Liver (tissue), 3 donors: Measurements from ENCODE around the gene CA9.

Experiments
- JUND ChIP-seq, 2 donors: IDR thresholded peaks; 2 replicates each; pipeline ENCODE4 v1.6.1; 2016; ENCODE audit warnings: antibody characterized with exemption in 2 of 2
- NR2F2 ChIP-seq: IDR thresholded peaks from 2 replicates; pipeline ENCODE4 v1.6.1; 2016; ENCODE audit warnings: antibody characterized with exemption
- RAD21 ChIP-seq, 2 donors: IDR thresholded peaks; 2 replicates each; pipeline ENCODE4 v1.6.1; 2016; ENCODE audit warnings: antibody characterized with exemption in 2 of 2, mild to moderate bottlenecking in 2 of 2
- RXRA ChIP-seq, 2 donors: IDR thresholded peaks; 2 replicates each; pipeline ENCODE4 v1.6.1; 2017 to 2018; ENCODE audit warnings: antibody characterized with exemption in 2 of 2, mild to moderate bottlenecking in 1 of 2
- TAF1 ChIP-seq: conservative IDR thresholded peaks from 2 replicates; pipeline ENCODE4 v1.6.1; 2016; ENCODE audit warnings: antibody characterized with exemption, mild to moderate bottlenecking
- TF ChIP-seq, protein P1 (sequence below): fragments of 150-350 bp; IDR thresholded peaks from 2 replicates; pipeline ENCODE4 v1.5.1; 2017; ENCODE audit warnings: improper control_type of control experiment, low read depth, low read length; ENCODE audit not compliant: missing input control
- TF ChIP-seq, protein P2 (sequence below): IDR thresholded peaks from 2 replicates; pipeline ENCODE4 v1.6.1; 2016; ENCODE audit warnings: antibody characterized with exemption
- TF ChIP-seq, protein P3 (sequence below): IDR thresholded peaks from 2 replicates; pipeline ENCODE4 v1.6.1; 2016; ENCODE audit warnings: antibody characterized with exemption, mild to moderate bottlenecking
- TF ChIP-seq, protein P4 (sequence below): IDR thresholded peaks from 2 replicates; pipeline ENCODE4 v1.6.1; 2016; ENCODE audit warnings: antibody characterized with exemption
- donor health status: healthy.
- donor health status: healthy.

DNA sequence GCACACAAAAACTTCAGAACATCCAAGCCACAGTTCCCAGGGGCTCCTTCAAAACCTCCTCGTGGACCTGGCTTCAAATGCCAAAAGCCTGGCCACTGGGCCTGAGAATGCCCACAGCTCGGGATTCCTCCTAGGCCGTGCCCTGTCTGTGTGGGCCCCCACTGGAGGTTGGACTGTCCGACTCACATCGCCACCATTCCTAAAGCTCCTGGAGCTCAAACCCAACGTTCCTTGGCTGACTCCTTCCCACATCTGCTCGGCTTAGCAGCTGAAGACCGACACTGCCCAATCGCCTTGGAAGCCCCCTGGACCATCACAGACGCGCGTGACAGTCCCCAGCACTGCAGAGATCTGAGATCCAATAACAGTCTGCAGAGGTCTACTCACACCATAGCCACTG is 30.7 kb upstream of the CA9 start:
- TF ChIP-seq, protein P1, sequence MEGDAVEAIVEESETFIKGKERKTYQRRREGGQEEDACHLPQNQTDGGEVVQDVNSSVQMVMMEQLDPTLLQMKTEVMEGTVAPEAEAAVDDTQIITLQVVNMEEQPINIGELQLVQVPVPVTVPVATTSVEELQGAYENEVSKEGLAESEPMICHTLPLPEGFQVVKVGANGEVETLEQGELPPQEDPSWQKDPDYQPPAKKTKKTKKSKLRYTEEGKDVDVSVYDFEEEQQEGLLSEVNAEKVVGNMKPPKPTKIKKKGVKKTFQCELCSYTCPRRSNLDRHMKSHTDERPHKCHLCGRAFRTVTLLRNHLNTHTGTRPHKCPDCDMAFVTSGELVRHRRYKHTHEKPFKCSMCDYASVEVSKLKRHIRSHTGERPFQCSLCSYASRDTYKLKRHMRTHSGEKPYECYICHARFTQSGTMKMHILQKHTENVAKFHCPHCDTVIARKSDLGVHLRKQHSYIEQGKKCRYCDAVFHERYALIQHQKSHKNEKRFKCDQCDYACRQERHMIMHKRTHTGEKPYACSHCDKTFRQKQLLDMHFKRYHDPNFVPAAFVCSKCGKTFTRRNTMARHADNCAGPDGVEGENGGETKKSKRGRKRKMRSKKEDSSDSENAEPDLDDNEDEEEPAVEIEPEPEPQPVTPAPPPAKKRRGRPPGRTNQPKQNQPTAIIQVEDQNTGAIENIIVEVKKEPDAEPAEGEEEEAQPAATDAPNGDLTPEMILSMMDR, result no peak
- TF ChIP-seq, protein P2, sequence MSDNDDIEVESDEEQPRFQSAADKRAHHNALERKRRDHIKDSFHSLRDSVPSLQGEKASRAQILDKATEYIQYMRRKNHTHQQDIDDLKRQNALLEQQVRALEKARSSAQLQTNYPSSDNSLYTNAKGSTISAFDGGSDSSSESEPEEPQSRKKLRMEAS, result no peak
- TF ChIP-seq JUND (IDR thresholded peaks at IDR 0.05) (no peak), TAF1 (no peak), RXRA (IDR thresholded peaks at IDR 0.05) (no peak), RAD21 (IDR thresholded peaks at IDR 0.05) (no peak), NR2F2 (no peak)
- TF ChIP-seq, protein P3, sequence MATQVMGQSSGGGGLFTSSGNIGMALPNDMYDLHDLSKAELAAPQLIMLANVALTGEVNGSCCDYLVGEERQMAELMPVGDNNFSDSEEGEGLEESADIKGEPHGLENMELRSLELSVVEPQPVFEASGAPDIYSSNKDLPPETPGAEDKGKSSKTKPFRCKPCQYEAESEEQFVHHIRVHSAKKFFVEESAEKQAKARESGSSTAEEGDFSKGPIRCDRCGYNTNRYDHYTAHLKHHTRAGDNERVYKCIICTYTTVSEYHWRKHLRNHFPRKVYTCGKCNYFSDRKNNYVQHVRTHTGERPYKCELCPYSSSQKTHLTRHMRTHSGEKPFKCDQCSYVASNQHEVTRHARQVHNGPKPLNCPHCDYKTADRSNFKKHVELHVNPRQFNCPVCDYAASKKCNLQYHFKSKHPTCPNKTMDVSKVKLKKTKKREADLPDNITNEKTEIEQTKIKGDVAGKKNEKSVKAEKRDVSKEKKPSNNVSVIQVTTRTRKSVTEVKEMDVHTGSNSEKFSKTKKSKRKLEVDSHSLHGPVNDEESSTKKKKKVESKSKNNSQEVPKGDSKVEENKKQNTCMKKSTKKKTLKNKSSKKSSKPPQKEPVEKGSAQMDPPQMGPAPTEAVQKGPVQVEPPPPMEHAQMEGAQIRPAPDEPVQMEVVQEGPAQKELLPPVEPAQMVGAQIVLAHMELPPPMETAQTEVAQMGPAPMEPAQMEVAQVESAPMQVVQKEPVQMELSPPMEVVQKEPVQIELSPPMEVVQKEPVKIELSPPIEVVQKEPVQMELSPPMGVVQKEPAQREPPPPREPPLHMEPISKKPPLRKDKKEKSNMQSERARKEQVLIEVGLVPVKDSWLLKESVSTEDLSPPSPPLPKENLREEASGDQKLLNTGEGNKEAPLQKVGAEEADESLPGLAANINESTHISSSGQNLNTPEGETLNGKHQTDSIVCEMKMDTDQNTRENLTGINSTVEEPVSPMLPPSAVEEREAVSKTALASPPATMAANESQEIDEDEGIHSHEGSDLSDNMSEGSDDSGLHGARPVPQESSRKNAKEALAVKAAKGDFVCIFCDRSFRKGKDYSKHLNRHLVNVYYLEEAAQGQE, result no peak
- TF ChIP-seq, protein P4, sequence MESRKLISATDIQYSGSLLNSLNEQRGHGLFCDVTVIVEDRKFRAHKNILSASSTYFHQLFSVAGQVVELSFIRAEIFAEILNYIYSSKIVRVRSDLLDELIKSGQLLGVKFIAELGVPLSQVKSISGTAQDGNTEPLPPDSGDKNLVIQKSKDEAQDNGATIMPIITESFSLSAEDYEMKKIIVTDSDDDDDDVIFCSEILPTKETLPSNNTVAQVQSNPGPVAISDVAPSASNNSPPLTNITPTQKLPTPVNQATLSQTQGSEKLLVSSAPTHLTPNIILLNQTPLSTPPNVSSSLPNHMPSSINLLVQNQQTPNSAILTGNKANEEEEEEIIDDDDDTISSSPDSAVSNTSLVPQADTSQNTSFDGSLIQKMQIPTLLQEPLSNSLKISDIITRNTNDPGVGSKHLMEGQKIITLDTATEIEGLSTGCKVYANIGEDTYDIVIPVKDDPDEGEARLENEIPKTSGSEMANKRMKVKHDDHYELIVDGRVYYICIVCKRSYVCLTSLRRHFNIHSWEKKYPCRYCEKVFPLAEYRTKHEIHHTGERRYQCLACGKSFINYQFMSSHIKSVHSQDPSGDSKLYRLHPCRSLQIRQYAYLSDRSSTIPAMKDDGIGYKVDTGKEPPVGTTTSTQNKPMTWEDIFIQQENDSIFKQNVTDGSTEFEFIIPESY, result no peak
